Stimulated activated CD8-positive, alpha-beta memory T cell treated with anti-CD3 and anti-CD28 coated beads, Interleukin-4, amount 100 ng/mL, for 4 hours (primary cell): Measurements from ENCODE around the gene TFDP1.

Experiments
- DNase-seq, 2 donors: peaks; one replicate each; pipeline ENCODE4 v3.0.0-alpha.2; 2020; ENCODE audit warnings: low read depth in 2 of 2, low spot score in 1 of 2

Gene TFDP1

DNA sequence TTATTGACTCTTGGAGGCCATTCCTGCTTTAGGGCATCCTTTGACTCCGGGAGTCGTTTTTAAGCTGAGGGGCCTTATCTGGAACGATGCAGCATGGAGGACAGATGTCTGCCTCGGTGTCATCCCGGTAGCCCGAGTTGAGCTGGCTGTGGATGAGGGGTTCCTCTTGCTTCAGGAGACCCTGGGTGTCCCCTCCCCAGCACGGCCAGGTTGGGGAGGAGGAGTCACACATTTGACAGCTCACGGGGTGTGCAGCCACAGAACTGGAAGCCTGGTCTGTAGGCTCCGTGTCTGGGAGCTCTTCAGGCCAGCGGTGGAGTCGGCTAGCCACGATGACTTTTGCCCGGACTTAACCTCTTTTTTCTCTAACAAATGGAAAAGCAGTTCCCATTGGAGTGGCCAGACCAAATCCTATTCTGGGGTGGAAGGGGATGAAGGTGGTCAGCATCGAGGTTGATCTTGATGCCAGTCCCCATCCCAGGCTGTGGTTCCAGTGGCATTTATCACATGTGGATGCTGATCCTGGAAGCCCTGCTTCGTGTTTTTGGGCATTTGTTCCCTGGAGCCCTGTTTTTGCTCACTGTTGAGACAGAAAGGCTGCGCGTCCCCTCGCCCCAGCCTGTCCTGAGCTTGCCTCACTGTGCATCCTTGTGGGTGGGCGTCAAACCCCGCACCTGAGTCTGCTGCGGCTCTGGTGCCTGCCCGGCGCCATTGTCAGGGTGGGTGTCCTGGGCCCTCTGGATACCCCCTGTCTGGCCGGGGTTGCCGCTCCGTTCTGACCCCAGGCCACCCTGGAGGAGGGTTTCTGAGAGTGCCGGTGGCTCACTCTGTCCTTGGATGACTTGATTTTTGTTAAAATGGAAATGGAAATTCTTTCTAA lies 12.0 kb downstream of the TFDP1 start:
- no peak for DNase-seq

- DNase-seq: no peak
Observed at GRCh38 chr13:113597391-113598080, 13.0 kb downstream of the TFDP1 start.

DNA sequence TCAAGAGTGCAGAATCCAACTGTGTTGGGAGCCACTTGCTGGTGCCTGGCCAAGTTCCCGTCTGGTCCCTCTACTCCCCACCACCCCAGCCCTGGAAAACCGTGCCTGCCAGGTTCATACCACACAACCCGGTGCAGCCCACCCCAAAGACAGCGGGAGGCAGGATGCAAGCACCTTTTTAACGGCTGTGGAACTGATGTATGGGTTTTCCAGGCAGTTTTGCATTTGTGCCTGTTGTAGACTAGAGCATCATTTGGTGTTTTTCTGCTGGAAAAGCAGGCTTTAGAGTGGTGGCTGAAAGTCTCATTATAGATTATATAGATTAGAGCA lies 13.5 kb downstream of the TFDP1 start:
- no peak for DNase-seq

DNA sequence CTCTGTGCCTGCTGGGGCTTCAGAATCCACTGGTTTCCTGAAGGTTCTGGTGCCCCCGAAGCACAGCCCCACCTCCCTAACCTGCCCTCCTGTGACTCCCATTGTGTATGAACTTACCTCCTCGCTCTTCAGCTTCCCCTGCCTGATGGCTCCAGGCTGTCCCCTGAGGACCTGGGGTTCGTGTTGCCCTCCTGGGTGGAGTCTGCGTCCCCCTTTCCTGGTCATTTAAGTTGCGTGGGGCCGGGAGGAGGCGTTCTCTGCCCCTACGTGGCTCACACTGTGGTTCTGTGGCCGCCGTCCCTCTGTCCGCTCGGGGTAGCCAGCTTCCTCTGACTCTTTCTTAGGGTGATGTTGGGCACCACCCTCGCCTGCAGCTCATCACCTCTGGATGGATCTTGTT lies 13.9 kb downstream of the TFDP1 start:
- DNase-seq: no peak

- DNase-seq: no peak
Observed at GRCh38 chr13:113599391-113599790, 14.8 kb downstream of the TFDP1 start.

GRCh38 chr13:113601166-113602070 lies 16.9 kb downstream of the TFDP1 start:
- DNase-seq: no peak

DNA sequence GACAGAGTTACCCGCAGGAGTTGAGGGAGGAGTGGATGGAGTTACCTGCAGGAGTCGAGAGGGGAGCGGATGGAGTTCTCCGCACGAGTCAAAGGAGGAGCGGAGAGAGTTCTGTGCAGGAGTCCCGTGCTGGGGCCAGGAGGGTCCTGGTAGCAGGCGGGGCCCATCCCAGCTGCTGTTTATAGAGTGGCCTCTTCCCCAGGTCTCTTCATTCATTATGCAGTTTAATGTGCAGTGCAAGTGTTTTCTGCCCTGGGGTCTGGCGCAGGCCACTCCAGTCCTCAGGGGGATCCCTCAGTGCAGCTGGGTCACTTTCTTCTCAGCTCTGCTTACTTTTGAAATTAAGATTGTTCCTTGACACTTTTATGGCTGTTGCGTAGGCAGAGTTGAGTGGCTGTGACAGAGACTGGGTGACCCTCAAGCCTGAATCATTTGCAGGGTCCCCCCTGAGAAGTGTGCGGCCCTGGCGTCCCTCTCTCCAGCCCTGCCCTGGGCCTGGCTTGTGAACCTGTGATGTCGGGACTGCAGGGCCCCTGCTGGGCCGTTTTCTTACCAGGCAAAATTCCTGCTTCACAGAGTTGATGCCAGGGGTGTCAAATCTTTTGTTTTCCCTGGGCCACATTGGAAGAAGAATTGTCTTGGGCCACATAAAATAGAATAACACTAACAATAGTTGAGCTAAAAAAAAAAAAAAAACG lies 17.9 kb downstream of the TFDP1 start:
- DNase-seq: no peak

GRCh38 chr13:113603116-113603710 lies 18.7 kb downstream of the TFDP1 start:
- no peak for DNase-seq

- no peak for DNase-seq
Observed at GRCh38 chr13:113604186-113604585, 19.6 kb downstream of the TFDP1 start.

- no peak for DNase-seq
Observed at GRCh38 chr13:113605461-113605860, 20.9 kb downstream of the TFDP1 start.

- no peak for DNase-seq
Observed at GRCh38 chr13:113605866-113606438, 21.4 kb downstream of the TFDP1 start.

- DNase-seq: no peak
Observed at GRCh38 chr13:113607056-113607888, 22.7 kb downstream of the TFDP1 start.

DNA sequence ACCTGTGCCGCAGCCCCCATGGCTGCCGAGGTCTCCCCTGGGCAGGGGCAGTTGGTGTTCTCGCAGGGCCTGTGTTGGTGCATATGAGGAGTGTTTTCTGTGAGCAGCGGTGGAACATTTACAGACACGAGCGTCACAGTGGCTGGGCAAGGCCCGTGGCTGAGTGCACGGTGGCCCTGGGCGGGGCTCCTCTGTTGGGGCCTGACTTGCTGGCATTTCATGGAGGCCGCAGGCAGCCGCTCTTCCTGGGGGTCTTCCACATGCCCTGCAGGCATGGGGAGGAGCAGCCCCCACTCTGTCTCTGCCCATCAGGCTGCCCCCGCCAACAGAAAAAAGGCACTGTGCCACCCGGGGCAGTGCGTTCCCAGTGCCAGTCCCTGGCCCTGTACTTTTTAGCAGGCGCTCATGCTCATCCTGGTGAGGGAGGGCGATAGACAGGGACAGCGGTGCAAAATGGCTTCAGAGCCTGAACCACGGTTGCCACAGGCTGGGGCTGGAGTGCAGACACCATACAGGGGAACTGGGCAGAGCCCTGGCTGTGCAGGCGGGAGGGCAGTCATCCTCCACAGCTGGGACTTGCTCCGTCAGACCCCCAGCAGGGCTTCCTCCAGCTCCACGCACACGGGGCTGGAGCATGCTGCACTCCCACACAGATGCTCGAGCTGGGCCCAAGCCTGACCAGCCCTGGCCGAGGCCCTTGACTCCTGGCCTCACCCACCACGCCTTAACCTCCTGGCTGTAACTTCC lies 23.5 kb downstream of the TFDP1 start:
- no peak for DNase-seq

DNA sequence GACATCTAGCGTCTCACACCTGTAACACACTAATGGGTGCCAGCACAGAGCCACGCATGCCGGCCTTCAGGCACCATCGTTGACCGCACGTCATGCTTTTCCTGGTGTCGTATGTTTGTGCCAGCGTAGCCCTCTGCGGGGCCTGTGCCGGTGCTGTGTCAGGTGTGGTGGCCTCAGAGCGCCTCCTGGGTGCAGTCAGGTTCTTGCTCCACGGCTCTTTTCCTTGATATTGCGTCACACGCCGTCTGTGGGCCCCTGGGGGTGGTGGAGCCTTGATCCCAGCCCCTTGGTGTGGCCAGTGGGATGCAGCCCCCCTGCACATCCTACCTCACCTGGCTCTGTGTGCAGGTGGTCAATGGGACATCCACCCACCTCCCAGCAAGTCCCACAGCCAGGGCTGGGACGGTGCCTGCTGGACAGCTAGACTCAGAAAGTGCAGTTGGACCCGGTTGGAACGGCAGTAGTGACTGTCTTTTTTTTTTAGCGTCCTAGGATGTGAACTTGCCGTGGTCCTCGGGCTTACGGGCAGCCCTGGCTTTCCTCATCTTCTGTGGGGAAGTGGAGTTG lies 24.5 kb downstream of the TFDP1 start:
- no peak for DNase-seq

- DNase-seq: no peak
Observed at GRCh38 chr13:113609616-113610015, 25.1 kb downstream of the TFDP1 start.

DNA sequence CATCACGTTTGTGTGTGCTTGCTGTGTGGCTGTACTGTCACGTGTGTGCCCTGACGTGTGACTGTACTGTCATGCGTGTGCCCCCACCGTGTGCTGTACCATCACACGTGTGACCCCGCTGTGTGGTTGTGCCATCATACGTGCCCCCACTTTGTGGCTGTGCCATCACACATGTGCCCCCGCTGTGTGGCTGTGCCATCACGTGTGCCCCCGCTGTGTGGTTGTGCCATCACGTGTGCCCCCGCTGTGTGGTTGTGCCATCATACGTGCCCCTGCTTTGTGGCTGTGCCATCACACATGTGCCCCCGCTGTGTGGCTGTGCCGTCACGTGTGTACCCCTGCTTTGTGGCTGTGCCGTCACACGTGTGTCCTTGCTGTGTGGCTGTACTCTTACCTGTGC lies 25.7 kb downstream of the TFDP1 start:
- DNase-seq: no peak

- DNase-seq: no peak
Observed at GRCh38 chr13:113611996-113612395, 27.4 kb downstream of the TFDP1 start.

GRCh38 chr13:113612607-113613006 lies 28.1 kb downstream of the TFDP1 start:
- no peak for DNase-seq
